ENCODE data around the gene PPARA. TPM values are rescaled to one million over a fixed set of nuclear protein-coding genes. Genes with fewer than 3 reads are reported as not detected.

Gene PPARA
- total and polyA plus RNA-seq, 2 of the 4 experiments (the other 2 are of a cell fraction) = 3.1 to 7.0 TPM

DNA sequence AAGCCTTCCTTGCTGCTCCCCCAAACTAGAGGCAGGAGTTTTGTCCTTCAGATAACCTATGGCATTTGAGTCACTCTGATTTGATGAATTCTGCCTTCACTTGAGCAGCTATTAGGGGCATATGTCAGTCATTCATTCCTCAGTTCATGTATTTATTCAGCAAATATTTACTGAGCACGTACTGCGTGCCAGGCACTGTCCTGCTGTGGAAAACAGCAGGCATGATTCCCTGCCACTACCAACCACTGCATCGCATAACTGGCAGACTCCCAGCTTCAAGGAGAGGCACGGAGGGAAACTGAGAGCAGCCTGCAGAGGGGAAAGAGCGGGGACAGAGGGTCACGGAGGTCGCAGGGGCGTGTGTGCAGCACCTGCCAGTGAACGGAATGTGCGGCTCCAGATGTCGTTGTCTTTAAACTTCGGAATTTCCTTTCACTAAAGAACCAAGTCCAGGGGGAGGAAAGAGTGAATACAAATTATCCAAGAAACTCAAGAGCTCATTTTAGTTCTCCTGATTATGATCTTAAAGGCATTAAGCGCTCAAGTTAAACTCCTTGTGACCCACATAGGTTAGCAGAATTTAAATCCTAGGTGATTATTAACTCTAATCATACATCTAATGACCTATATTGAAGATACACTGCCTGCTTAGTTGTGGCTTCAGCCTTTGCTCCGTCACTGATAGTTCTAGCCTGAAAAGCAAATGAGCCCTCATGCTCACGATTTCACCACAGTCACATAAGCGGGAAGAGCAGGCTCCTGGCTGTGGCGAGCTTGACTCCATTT lies 12.6 kb downstream of the PPARA start:
- Histone ChIP-seq H2BK15ac (ENCODE audit: low read depth, low read length) (no peak overlapping the region), H3K18ac (ENCODE audit: low read depth, low read length) (no peak overlapping the region), H3K9ac (ENCODE audit: low read depth, low read length) (no peak overlapping the region), H3K4me3 (ENCODE audit: insufficient read depth, low read depth, low read length) (no peak overlapping the region), H3K9me1 (ENCODE audit: insufficient read depth, low read length) (0 out of 2 replicates have a peak, but pooled peaks cover 5% of the 10 kb centered on the region), H3K4me2 (ENCODE audit: low read depth, low read length) (no peak overlapping the region), H4K8ac (ENCODE audit: low read depth in 2 of 2, low read length in 2 of 2) (no peak overlapping the region), H4K91ac (ENCODE audit: insufficient read depth, low read depth, low read length) (no peak overlapping the region), H2BK5ac (ENCODE audit: low read depth, low read length, poor library complexity, severe bottlenecking) (no peak overlapping the region), H3K79me1 (ENCODE audit: low read depth in 1 of 2, low read length in 2 of 2) (peaks cover 3 to 29% of the 10 kb centered on the region in 2 experiments), H3K56ac (ENCODE audit: extremely low read depth, insufficient read depth, low read length) (no peak overlapping the region), H3K27me3 (ENCODE audit: control insufficient read depth, insufficient read depth, low read length) (no peaks in the 10 kb centered on the region), H2BK120ac (ENCODE audit: low read depth, low read length) (no peak overlapping the region), H2AK9ac (replicated peaks; ENCODE audit: low read depth, low read length, poor library complexity) (no peak overlapping the region), H4K5ac (ENCODE audit: low read depth, low read length) (no peak overlapping the region), H2AK5ac (ENCODE audit: low read depth, low read length) (no peak overlapping the region), H3K4me1 (ENCODE audit: control insufficient read depth, insufficient read depth, low read length) (no peaks in the 10 kb centered on the region), H4K20me1 (ENCODE audit: insufficient read depth, low read length) (peaks cover 4% of the 10 kb centered on the region; the same call in 1 of the 2 replicates), H3K14ac (replicated peaks; ENCODE audit: low read depth, low read length) (no peak overlapping the region), H3K36me3 (ENCODE audit: control insufficient read depth, insufficient read depth, low read length) (peaks cover 12% of the 10 kb centered on the region), H3K9me3 (ENCODE audit: control insufficient read depth, insufficient read depth, low read length) (no peaks in the 10 kb centered on the region), H3K27ac (ENCODE audit: insufficient read depth, low read length) (no peak overlapping the region), H2BK20ac (ENCODE audit: low read depth, low read length) (no peak overlapping the region), H3K23ac (ENCODE audit: low read depth, low read length) (no peak overlapping the region), H3K4ac (ENCODE audit: low read depth, low read length) (no peak overlapping the region), H2AFZ (replicated peaks; ENCODE audit: low read length, poor library complexity) (no peak overlapping the region)
- in situ Hi-C loops (cut with MboI; ENCODE audit: low sequenced_read_pairs) (no loop called here), intact Hi-C loops (cut with micrococcal nuclease) (no loop called here), dilution Hi-C loops (cut with HindIII; ENCODE audit: low sequenced_read_pairs, unreplicated experiment) (no loop called here)
- ChIA-PET POLR2A (ENCODE audit: unreplicated experiment) (no interaction called here), CTCF (no interaction called here)
- BruUV-seq (replicated peaks) = no TSS peak
- WGBS, 2 experiments (ENCODE audit: extremely low coverage in 2 of 2, insufficient read length in 1 of 2) = 80% methylated on average over 2 of the region's 17 CpGs; no CpG with 5 or more reads in 1 of the 2 experiments
- ATAC-seq (ENCODE audit: low read depth) (no peak), DNase-seq (no peak)
- TF ChIP-seq MAFK (IDR thresholded peaks at IDR 0.05; ENCODE audit: low read depth, low read length) (no peak), RFX5 (IDR thresholded peaks at IDR 0.05; ENCODE audit: low read depth, low read length) (no peak), CEBPB (IDR thresholded peaks at IDR 0.05; ENCODE audit: low read depth, low read length) (no peak), RAD21 (IDR thresholded peaks at IDR 0.05; ENCODE audit: low read length) (no peak), USF2 (IDR thresholded peaks at IDR 0.05; ENCODE audit: low read depth, low read length) (no peak), MXI1 (IDR thresholded peaks at IDR 0.05; ENCODE audit: borderline replicate concordance, low read depth, low read length) (no peak), MAZ (IDR thresholded peaks at IDR 0.05; ENCODE audit: borderline replicate concordance, low read depth, low read length) (no peak)

Measured in IMR-90 (cell line).